Activated T-helper 17 cell treated with anti-CD3 and anti-CD28 coated beads, Interleukin-2, amount 50 U/mL, for 72 hours (primary cell): Measurements from ENCODE around the gene SLC5A10. TPM values are rescaled to one million over a fixed set of nuclear protein-coding genes. Genes with fewer than 3 reads are reported as not detected.
"Not testable (repeated sequence)": the region's sequence is repeated elsewhere in the genome, so short reads cannot be mapped to it uniquely, and the experiment has no call there.

ENCODE experiments used
- ATAC-seq: fragments of 150-1000 bp; cut with Tn5 transposase; replicated peaks from 2 replicates; pipeline ENCODE4 v1.10.0; 2021; ENCODE audit warnings: mild to moderate bottlenecking, moderate library complexity
- H3K27ac Mint-ChIP-seq: one replicate; pipeline ENCODE4 v1.8.0; 2022; ENCODE audit warnings: mixed read lengths
- H3K27me3 Mint-ChIP-seq: one replicate; pipeline ENCODE4 v1.8.0; 2022; ENCODE audit warnings: mixed read lengths
- H3K36me3 Mint-ChIP-seq: one replicate; pipeline ENCODE4 v1.8.0; 2022; ENCODE audit warnings: low read depth, mild to moderate bottlenecking, mixed read lengths
- H3K4me1 Mint-ChIP-seq: one replicate; pipeline ENCODE4 v1.8.0; 2022; ENCODE audit warnings: mixed read lengths
- H3K4me3 Mint-ChIP-seq: one replicate; pipeline ENCODE4 v1.8.0; 2022; ENCODE audit warnings: mild to moderate bottlenecking, mixed read lengths
- H3K9me3 Mint-ChIP-seq: one replicate; pipeline ENCODE4 v1.8.0; 2022; ENCODE audit warnings: mixed read lengths
- total RNA-seq, 2 donors: library from RNA; stranded (reverse); gene quantifications; one replicate each; pipeline ENCODE4 v1.2.3, GENCODE V29; 2022

Gene SLC5A10
- total RNA-seq, 2 donors from 2014 or later, result not detected

- H3K27me3 Mint-ChIP-seq, H3K4me3 Mint-ChIP-seq, H3K36me3 Mint-ChIP-seq, H3K9me3 Mint-ChIP-seq, H3K27ac Mint-ChIP-seq, H3K4me1 Mint-ChIP-seq: not testable (repeated sequence)
- peak; percentile 95 for ATAC-seq
Measured at GRCh38 chr17:19055447-19055846, 103.5 kb downstream of the SLC5A10 start.

- H3K27me3 Mint-ChIP-seq, H3K4me3 Mint-ChIP-seq, H3K27ac Mint-ChIP-seq, H3K9me3 Mint-ChIP-seq, H3K36me3 Mint-ChIP-seq, H3K4me1 Mint-ChIP-seq: not testable (repeated sequence)
- ATAC-seq, result peak; percentile 54
Measured at GRCh38 chr17:19062009-19062717, 110.2 kb downstream of the SLC5A10 start.

GRCh38 chr17:19062718-19063325 lies 110.9 kb downstream of the SLC5A10 start:
- not testable (repeated sequence) for H3K4me3 Mint-ChIP-seq, H3K36me3 Mint-ChIP-seq, H3K9me3 Mint-ChIP-seq, H3K27me3 Mint-ChIP-seq, H3K4me1 Mint-ChIP-seq
- peak overlapping the region; percentile 78 for H3K27ac Mint-ChIP-seq
- peak; percentile 88 for ATAC-seq

GRCh38 chr17:19063326-19063956 lies 111.5 kb downstream of the SLC5A10 start:
- not testable (repeated sequence) for H3K27me3 Mint-ChIP-seq, H3K4me1 Mint-ChIP-seq, H3K9me3 Mint-ChIP-seq, H3K36me3 Mint-ChIP-seq
- Mint-ChIP-seq H3K4me3 (peak overlapping the region; percentile 28), H3K27ac (peak overlapping the region; percentile 78)
- ATAC-seq, result peak; percentile 23

- not testable (repeated sequence) for ATAC-seq, H3K4me1 Mint-ChIP-seq, H3K27ac Mint-ChIP-seq, H3K9me3 Mint-ChIP-seq, H3K36me3 Mint-ChIP-seq, H3K27me3 Mint-ChIP-seq, H3K4me3 Mint-ChIP-seq
Measured at GRCh38 chr17:19064378-19064777, 112.4 kb downstream of the SLC5A10 start.

- not testable (repeated sequence) for H3K9me3 Mint-ChIP-seq, H3K27ac Mint-ChIP-seq, H3K27me3 Mint-ChIP-seq, H3K36me3 Mint-ChIP-seq, H3K4me3 Mint-ChIP-seq, H3K4me1 Mint-ChIP-seq
- ATAC-seq, result peak; percentile 97
Measured at GRCh38 chr17:19070318-19071168, 118.6 kb downstream of the SLC5A10 start.

Other genes starting within 250 kb of the SLC5A10 start
- under 1 TPM in 1 of 2 donors, not detected in 1; 0.78 TPM for gene FBXW10, start 208.1 kb upstream of the SLC5A10 start, total RNA-seq
- gene TVP23B, start 171.0 kb upstream of the SLC5A10 start, total RNA-seq, result 10 to 100 TPM; 30.0 to 30.8 TPM
- 10 to 100 TPM; 34.9 to 35.2 TPM for gene PRPSAP2, start 94.0 kb upstream of the SLC5A10 start, total RNA-seq
- gene FAM83G, start 52.6 kb downstream of the SLC5A10 start, total RNA-seq, result 10 to 100 TPM; 15.9 to 22.6 TPM
- 10 to 100 TPM; 13.1 to 14.4 TPM for gene GRAP, start 94.8 kb downstream of the SLC5A10 start, total RNA-seq
- gene GRAPL, start 175.4 kb downstream of the SLC5A10 start, total RNA-seq, result 1 to 10 TPM; 6.9 to 9.9 TPM